HG02852 (cell line): Measurements from ENCODE around the gene AUP1.
A peak's percentile ranks its signal among the peaks of the same experiment; 100 is the strongest.
"Not testable (repeated sequence)": the region's sequence is repeated elsewhere in the genome, so short reads cannot be mapped to it uniquely, and the experiment has no call there.

Source experiments
- ATAC-seq: cut with Tn5 transposase; IDR thresholded peaks from one replicate; pipeline ENCODE4 v1.9.1; 2021; ENCODE audit warnings: mild to moderate bottlenecking, moderate library complexity; ENCODE audit not compliant: unreplicated experiment

The AUP1 gene

GRCh38 chr2:74500578-74500946, 28.9 kb downstream of the AUP1 start:
- ATAC-seq = no peak

GRCh38 chr2:74499940-74500577, 29.4 kb downstream of the AUP1 start:
- no peak for ATAC-seq

DNA sequence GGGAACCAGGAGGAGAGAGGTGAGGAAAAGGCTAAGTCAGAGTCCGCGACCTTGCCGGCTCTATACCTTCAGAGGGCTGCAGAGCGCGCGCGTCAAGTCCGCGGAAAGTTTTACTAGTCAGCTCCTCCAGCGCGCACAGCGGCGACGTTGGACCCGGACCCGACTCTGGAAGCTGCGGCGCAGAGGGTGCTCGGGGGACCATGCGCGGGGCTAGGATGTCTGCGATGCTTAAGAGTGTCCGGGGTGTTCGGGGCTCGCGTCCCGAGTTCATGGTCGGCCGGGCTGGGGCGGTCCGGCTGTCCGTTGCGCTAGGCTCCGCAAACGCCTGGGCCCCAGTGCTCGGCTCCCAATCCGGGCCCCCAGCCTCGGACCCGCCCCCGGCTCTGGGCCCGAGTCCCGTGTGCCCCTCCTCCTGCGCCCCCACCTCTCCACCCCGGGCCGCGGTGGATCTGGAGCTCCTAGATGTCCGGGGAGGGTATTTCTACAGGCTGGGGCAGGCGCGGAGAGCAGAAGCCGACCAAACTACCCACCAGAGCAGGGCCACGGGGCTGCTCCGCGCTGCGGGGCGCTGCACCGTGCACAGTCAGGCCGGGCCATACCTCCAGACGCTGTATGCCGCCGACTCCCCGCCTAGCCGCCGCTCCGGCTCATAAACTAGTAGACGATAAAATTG, 30.1 kb downstream of the AUP1 start, which contains the start of gene LBX2:
LBX2 (minus strand) TSS at position 337 of the 673 bp plus-strand sequence; CDS start at position 271, 66 bp downstream.
- no peak for ATAC-seq

- no peak for ATAC-seq
These were observed 30.8 kb downstream of the AUP1 start for GRCh38 chr2:74498500-74499266.

GRCh38 chr2:74497777-74498499, 31.6 kb downstream of the AUP1 start:
- ATAC-seq = no peak

DNA sequence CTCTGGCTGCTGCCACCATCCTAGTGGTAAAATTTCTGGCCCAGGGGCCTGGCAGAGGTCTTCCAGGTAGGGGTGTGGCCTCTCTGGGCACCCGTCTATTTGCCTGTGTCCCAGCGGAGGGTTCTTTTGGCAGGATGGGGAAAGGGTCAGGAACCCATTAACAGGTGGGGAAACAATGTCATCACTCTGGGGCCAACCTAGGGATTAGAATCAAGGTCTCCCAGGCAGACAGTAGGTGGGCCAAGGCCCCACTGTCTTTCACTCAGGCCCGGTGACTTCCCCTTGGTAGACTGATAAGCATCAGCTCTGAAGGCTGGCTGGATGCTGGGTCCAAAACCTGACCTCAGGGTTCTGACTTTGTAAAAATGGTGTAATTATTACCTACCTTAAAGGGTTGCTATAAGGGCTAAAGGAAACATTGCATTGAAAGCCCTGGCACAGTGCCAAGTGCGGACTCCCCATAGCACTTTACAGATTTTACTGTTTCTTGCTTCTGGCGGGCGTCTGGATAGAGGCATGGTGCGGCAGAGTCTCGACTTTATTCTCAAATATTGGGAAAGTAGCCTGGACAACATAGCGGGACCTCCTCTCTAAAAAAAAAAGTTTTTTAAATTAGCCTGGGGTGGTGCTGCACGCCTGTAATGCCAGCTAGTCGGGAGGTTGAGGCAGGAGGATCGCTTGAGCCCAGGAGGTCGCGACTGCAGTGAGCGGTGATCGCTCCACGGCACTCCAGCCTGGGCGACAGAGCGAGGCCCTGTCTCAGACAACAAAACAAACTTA, 32.3 kb downstream of the AUP1 start:
- ATAC-seq = no peak

- ATAC-seq = no peak
These were observed 34.1 kb downstream of the AUP1 start for GRCh38 chr2:74495440-74495839.

GRCh38 chr2:74493546-74493945, 36.0 kb downstream of the AUP1 start:
- no peak for ATAC-seq

- no peak for ATAC-seq
These were observed 37.6 kb downstream of the AUP1 start for GRCh38 chr2:74491648-74492544.

DNA sequence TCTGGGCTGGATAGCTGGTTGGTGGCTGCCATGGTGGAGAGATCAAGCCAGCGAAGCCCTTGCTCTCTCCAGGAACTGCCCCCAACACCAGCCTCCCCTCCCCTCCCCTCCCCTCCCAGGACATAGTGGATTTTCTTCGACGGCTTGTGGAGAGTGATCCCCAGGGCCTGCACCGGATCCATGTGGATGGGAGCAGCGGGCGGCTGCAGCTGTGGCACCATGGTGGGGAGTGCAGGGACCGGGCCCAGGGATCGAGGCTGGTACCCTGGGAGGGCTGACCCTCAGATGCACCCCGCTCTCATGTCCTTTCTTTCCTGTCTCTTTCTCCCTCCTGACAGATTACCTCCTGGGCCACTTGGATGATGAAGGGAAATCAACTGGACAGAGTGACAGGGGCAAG, 39.6 kb downstream of the AUP1 start:
- no peak for ATAC-seq

DNA sequence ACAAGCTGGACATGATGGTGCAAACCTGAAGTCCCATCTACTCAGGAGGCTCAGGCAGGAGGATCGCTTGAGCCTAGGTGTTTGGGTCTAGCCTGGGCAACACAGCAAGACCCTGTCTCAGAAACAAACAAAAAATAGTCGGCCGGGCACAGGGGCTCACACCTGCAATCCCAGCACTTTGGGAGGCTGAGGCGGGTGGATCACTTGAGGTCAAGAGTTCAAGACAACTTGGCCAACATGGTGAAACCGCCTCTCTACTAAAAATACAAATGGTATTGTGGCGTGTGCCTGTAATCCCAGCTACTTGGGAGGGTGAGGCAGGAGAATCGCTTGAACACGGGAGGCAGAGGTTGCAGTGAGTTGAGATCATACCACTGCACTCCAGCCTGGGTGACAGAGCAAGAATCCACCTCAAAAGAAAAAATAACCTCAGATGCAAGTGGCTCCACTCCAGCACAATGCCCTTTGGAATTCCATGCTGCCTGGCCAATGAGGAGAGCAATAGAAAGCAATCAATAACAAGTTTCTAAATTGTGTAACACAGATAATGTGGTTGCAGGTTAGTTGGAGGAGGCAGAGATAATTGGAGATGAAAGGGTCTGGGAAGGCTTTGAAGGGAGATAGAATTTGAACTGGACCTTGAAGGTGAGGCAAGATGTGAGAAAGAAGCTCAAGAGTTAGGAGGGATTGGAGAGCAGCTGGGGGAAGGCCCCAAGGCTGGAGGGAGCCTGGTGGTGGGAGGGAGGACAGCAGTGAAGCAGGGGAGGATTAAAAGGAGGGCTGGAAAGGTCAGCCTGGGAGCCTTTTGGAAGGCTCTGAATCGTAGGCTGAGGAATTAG, 40.6 kb downstream of the AUP1 start:
- no peak for ATAC-seq

DNA sequence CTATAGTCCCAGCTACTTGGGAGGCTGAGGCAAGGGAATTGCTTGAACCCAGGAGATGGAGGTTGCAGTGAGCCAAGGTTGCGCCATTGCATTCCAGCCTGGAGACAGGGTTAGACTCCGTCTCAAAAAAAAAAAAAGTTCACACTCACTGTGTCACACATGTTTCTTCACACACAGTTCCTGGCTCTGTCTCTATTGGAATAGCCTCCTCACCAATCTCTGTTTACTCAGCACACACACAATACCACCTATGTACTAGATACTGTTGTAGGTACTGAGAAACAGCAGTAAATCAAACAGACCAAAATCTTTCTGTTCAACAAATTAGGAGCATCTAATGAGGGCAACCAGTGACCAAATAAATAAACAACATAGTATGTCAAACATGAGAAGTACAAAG, 43.4 kb downstream of the AUP1 start:
- no peak for ATAC-seq

- ATAC-seq = not testable (repeated sequence)
These were observed 45.8 kb downstream of the AUP1 start for GRCh38 chr2:74483675-74484164.

DNA sequence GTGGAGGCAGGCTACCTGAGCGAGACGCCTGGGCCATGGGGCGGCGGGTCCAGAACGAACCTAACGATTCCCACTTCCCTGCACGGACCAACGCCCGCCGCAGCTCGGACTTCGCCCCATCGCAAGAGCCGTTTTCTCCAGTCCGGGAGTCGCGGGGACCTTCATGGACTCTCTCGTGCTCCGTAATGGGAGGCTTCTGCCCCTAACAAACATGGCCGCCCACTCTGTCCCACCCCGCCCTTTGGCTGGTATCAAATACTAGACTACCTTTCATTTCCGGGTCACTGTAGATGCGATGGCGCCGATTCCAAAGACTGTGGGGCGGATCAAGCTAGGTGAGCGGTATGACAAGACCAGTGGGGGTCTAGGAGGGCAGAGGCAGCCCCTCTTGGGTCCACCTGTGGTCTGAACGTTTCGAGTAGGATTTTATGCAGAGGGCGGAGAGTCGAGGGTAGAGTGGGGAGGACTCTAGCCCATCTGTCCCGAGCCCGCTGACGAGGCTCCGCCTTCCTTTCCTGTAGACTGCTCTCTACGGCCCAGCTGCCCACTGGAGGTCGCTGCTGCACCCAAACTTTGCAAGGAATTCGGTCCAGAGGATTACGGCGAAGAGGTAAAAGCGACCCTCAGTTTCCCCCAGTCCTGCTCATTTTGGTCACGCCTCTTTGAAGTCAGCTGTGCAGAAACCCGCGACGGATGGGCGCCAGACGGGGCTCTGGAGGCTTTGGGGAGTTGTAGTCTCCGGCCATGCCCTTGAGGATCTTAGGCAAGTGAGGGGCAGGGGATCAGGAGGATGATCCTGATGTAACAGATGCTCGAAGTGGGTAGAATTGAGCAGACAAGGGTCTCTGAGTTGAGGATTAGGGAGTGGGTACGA, 46.5 kb downstream of the AUP1 start, which contains the start of the genes CCDC142 and TTC31:
CCDC142 (minus strand) TSS at position 198 of the 874 bp plus-strand sequence; CDS start at position 37, 161 bp downstream.
TTC31 (plus strand) TSS at position 281 of the 874 bp plus-strand sequence; CDS start at position 296, 15 bp downstream.
- peak; percentile 89 for ATAC-seq

GRCh38 chr2:74481961-74482800, 47.3 kb downstream of the AUP1 start:
- ATAC-seq = peak; percentile 35

DNA sequence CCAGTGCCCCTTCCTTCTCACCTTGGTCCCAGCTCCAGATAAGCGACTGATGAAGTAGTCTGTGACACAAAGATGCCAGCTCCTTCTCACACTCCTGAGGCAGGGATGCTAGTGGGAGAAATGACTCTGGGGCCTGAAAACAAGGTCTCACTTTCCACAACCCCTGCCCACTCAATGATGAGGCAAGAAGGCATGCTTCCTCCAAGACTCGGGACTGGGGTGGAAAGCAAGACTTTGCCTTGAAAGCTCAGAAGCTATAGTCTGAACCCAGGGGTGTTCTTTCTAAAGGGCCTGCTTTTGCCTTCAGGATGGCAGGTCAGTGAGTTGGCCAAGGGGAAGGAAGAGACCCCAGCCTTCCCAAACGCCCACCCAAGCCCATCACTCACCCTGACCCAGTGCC, 48.1 kb downstream of the AUP1 start:
- ATAC-seq = no peak
